GM21737 (cell line): ENCODE data around the gene ST6GALNAC3.
"Not testable (repeated sequence)": the region's sequence is repeated elsewhere in the genome, so short reads cannot be mapped to it uniquely, and the experiment has no call there.

Experiments used
- ATAC-seq: cut with Tn5 transposase; IDR thresholded peaks from one replicate; pipeline ENCODE4 v1.9.1; 2021; ENCODE audit warnings: mild to moderate bottlenecking, moderate library complexity; ENCODE audit not compliant: unreplicated experiment

ST6GALNAC3 gene

GRCh38 chr1:76613886-76614285 lies 539.3 kb downstream of the ST6GALNAC3 start:
- no peak for ATAC-seq

- no peak for ATAC-seq
Measured at GRCh38 chr1:76615253-76616035, 540.9 kb downstream of the ST6GALNAC3 start.

GRCh38 chr1:76620371-76620770 lies 545.8 kb downstream of the ST6GALNAC3 start:
- ATAC-seq = no peak

- ATAC-seq = no peak
Measured at GRCh38 chr1:76622774-76623528, 548.4 kb downstream of the ST6GALNAC3 start.

- ATAC-seq = no peak
Measured at GRCh38 chr1:76625886-76626678, 551.5 kb downstream of the ST6GALNAC3 start.

- no peak for ATAC-seq
Measured at GRCh38 chr1:76627498-76627897, 553.0 kb downstream of the ST6GALNAC3 start.

GRCh38 chr1:76627901-76628300 lies 553.4 kb downstream of the ST6GALNAC3 start:
- ATAC-seq = no peak

GRCh38 chr1:76632136-76632535 lies 557.6 kb downstream of the ST6GALNAC3 start:
- no peak for ATAC-seq

GRCh38 chr1:76635784-76636183 lies 561.2 kb downstream of the ST6GALNAC3 start:
- ATAC-seq = no peak

GRCh38 chr1:76639181-76639580 lies 564.6 kb downstream of the ST6GALNAC3 start:
- ATAC-seq = no peak

GRCh38 chr1:76640092-76640491 lies 565.5 kb downstream of the ST6GALNAC3 start:
- no peak for ATAC-seq

GRCh38 chr1:76640723-76641122 lies 566.2 kb downstream of the ST6GALNAC3 start:
- no peak for ATAC-seq

- no peak for ATAC-seq
Measured at GRCh38 chr1:76644139-76644538, 569.6 kb downstream of the ST6GALNAC3 start.

GRCh38 chr1:76652860-76653259 lies 578.3 kb downstream of the ST6GALNAC3 start:
- not testable (repeated sequence) for ATAC-seq

- no peak for ATAC-seq
Measured at GRCh38 chr1:76657623-76658022, 583.1 kb downstream of the ST6GALNAC3 start.

- no peak for ATAC-seq
Measured at GRCh38 chr1:76659171-76659940, 584.8 kb downstream of the ST6GALNAC3 start.

- no peak for ATAC-seq
Measured at GRCh38 chr1:76661531-76661930, 587.0 kb downstream of the ST6GALNAC3 start.

GRCh38 chr1:76666499-76666898 lies 592.0 kb downstream of the ST6GALNAC3 start:
- no peak for ATAC-seq

GRCh38 chr1:76668046-76668445 lies 593.5 kb downstream of the ST6GALNAC3 start:
- ATAC-seq = no peak

- ATAC-seq = no peak
Measured at GRCh38 chr1:76669131-76669530, 594.6 kb downstream of the ST6GALNAC3 start.
